ENCODE data around the gene PTRH1.

GRCh38 chr9:127703289-127703946 lies 12.0 kb downstream of the PTRH1 start:
- TF ChIP-seq, protein P1, sequence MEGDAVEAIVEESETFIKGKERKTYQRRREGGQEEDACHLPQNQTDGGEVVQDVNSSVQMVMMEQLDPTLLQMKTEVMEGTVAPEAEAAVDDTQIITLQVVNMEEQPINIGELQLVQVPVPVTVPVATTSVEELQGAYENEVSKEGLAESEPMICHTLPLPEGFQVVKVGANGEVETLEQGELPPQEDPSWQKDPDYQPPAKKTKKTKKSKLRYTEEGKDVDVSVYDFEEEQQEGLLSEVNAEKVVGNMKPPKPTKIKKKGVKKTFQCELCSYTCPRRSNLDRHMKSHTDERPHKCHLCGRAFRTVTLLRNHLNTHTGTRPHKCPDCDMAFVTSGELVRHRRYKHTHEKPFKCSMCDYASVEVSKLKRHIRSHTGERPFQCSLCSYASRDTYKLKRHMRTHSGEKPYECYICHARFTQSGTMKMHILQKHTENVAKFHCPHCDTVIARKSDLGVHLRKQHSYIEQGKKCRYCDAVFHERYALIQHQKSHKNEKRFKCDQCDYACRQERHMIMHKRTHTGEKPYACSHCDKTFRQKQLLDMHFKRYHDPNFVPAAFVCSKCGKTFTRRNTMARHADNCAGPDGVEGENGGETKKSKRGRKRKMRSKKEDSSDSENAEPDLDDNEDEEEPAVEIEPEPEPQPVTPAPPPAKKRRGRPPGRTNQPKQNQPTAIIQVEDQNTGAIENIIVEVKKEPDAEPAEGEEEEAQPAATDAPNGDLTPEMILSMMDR (IDR thresholded peaks at IDR 0.05), result no peak
- no peak for TF ChIP-seq POLR2A (IDR thresholded peaks at IDR 0.05)

Data from body of pancreas (tissue), 4 donors.